ENCODE data around the gene LRRN2.

Gene LRRN2

DNA sequence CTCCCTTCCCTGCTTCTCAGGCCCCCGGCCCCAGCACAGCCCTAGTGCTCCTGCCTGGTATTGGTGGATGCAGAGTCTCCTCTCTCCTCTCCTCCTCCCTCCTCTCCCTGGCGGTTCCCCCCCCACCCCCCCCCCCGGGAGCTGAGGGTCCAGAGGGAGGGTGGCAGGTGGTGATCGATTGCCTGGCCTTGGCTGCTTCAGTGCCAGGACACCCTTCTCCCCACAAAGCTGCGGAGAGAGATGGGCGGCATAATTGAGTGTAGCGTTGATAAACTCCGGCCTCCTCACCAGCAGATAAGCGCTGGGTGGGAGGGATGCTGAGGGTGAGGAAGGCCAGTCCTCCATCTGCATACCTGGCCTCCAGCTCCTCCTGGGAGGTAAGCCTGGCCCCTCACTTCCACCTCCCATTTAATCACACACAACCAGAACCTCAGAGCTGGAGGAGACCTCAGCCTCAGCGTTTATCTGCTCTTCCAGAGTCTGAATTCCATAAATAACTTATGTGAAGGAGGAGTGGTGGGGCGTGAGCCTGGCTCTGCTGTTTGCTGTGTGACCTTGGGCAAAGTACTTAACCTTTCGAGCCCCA is 60.8 kb downstream of the LRRN2 start:
- no peak for DNase-seq

DNA sequence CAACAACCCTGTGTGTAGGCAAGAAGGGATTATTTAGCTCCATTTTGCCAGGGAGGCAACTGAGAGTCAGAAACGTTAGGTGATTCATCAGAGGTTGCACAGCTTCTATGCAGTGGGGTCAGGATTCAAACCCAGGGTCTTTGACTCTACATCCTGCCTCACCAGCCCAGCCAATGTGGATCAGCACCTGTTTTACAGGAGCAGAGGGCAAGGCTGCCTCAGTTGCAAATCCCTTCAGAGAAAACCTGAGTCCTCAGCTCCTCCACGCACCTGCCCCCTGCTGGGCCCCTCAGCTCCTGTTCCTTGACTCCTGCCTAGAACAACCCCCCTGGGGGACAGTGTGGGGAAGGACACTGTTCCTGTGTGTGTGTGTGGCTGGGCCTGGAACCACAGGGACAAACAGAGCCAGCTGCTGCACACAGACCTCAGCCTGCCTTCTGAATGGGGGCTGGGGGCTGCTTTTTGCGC is 61.6 kb downstream of the LRRN2 start:
- peak; percentile 20 for DNase-seq

DNA sequence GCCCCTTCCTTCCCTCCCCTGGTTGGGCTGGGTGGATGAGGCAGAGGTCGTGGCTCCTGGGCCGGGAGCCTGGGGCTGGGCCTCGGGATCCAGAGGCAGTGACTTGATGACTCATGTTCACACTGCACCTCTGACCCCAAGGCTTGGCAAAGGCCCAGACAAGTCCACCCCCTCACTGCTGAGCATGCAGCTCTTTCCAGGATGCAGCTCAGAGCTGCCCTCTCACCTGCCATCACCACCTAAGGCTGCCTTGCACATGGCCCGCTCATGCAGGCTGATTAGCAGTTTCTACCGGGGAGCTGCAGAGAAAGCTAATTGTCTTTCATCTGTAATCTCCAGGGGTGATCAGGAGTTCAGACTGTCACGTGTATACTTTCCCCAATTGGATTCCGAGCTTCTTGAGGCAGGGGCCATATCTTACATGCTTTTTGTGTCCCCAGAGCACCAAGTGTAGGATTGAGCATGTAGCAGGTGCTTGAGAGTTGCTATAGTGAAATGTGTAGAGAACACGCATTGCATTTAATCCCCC is 62.1 kb downstream of the LRRN2 start:
- DNase-seq, result peak; percentile 8

DNA sequence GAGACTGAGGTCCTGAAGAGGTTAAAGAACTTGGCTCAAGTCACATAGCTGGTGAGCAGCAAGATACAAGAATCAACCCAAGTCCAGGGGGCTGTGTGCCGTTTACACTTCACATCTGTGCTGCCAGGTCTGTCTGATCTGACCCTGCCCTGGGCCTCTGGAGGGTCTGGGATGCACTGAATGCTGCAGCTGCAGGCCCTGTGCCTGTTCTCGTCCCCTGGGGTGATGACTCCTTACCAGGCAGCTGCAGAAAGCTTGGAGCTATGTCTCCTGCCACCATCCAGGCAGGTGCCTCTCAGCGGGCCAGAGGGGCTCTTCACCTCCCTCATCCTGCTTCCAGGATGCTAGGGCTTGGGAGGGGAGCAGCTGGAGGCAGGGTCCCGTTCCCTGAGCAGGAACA is 63.5 kb downstream of the LRRN2 start:
- DNase-seq, result no peak

DNA sequence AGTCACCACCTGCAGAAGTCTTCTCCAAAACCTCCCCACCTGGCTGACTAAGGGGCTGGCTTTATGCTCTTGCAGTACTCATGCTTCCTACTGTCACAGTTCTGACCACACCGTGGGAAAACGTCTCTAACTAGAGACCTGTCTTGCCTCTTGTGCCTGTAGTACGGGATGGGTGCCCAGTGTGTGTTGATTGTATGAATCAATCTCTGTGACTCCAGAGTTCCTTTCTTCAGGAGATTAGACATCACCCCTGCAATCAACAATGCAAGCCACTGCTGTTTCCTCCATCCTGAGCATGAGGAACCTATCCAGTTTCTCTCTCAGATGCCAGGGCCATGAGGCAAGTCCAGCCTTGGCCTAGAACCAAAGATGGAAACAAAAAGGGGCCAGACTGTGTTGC is 64.1 kb downstream of the LRRN2 start:
- no peak for DNase-seq

DNA sequence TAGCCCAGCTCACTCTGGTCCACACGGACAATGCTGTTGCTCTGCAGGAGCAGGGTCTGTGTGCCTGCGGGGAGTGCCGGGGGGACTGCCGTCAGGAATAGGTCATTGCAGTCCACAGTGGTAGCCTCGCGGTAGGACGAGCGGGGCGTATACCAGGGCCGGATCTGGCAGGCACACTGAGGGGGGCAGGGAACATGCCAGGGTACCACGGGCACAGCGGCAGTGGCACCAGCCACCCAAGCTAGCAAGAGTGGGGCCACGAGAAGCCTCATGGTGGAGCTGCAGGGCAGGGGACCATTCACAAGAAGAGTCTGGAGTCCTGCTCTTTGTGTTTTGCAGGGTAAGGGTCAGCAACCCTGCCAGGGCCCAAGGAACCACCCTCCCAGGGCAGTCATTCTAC is 65.8 kb downstream of the LRRN2 start:
- peak; percentile 6 for DNase-seq

DNA sequence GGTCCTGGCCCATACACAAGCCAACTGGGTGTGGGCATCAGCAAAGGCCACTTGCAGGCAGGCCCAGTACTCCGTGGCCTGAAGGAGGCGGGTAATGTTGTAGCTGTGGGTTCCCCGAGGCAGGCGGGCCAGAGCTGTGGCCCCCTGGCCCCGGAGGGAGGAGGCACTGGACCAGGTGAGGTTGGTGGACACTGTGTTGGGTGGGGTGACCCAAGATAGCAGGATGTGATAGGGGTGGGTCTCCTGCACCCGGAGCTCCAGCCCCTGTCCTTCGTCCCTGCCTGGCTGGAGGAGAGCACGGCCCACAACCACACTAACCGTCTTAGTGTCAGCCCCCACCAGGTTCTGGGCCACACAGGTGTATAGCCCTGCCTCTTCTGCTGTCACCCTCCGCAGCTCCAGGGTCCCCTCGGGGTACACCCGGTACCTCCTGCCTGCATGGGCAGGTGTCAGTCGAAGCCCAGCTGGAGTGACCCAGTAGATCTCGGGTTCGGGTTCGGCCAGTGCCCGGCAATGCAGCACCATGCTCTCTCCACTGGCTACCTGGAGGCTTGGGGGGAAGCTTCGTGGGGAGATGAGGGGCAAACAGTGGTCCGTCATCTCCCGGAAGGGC is 67.3 kb downstream of the LRRN2 start:
- DNase-seq, result no peak

DNA sequence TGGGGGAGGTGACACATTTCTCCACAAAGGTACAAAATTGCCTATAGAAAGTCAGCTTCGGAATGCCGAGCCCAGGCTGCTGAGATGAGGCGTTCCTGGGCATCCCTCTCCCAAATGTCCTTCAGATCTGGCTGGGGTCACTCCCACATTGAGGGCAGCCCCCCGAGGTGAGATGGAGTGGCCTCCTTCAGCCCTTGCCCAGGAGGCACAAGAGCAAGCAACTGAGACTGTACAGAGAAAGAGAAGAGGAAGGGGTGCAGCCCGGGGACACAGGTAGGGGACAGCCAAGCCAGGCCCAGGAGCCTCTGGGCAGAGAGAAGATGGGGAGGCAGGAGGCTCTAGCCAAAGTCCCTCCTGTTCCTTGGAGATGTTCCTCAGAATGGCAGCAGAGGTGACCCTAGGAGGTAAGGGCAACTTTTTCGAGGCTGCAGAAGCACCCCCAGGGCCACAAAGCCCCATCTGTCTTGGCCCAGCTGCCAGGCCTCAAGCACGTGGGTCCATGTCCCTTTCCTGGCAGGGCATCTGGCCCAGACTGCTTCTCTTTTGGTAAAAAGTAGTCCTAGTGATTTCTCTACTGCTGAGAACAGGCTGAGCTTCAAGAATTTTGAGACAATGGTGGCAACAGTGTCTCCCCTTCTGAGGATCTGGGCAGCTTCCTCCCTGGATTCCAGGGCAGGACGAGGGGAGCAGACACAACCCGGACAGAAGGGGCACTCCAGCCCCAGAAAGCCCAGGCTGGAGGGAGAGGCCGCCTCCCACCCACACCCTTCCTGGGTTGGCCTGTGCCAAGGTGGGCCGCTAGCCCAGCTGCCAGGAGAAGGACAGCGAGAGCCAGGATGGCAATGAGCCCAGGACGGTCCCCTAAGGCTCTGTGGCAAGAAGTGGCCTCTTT is 68.0 kb downstream of the LRRN2 start:
- no peak for DNase-seq

DNA sequence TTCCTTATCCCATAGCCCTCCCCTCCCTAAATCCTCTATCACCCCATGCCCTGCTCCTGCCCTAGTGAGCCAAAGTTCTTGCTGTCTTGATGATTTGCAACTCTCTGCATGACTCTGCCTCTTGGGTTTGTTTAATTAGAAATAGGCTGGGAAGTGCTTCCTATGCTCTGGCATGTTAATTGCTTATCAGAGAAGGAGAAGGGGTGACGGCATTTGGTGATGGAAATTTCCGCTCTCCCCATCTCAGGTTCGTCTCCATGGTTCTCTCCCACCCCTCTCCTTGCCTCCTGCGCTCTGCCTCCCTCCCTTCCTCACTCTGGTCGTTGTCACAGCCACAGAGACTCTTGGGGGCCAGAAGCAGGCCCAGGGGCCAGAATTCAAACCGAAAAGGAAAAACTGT is 68.9 kb downstream of the LRRN2 start:
- no peak for DNase-seq

DNA sequence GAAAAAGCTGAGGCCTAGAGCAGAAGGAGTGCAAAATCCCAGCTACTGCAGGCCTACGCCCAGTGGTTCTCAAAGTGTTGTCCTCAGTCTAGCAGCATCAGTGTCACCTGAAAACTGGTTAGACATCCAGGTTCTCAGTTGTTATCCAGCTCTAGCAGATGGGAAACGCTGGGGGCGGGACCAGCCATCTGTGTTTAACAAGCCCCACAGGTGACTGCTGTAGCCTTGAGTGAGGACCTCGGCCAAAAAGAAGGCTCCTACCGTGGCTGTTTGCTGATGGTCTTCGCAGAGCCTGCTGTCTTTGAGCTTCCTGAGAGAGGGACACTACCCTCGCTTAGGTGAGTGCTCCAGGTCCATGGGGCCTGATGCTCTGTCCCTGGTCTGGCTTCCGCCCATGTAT is 69.7 kb downstream of the LRRN2 start:
- no peak for DNase-seq

DNA sequence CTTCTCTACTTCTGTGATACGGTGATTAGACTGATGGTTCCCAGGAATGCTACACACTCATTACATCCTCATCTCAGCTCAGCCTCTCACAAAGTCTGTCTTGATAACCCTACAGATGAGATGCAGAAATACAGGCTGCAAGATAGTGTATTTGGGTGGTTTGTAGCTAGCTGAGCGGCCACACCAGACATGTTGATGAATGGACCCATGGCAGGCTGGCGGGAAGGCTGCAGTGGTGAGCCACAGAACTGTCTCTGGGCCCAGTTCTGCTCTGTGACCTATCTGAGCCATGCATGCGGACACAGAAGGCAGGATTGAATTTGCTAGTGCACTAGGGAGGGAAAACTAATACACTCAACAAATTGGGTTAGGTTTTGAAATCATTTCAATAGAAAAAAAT is 71.9 kb downstream of the LRRN2 start:
- no peak for DNase-seq

DNA sequence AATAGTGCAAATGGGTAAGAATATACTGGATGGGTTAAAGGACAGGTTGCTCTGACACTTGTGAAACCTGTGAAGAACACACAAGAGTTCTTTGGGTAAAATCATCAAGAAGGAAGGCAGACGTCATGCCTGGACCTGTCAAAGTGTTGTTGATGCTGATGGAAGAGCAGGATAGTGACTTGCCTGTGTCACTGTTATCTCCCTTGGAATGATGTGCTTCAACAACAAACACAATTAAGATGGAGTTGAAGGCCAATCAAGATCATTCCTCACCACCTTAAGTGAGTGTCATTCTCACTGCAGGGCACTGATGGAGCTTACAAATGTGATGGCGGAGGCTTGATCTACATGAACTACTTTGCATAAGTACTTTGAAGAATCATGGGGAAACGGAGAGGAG is 73.2 kb downstream of the LRRN2 start:
- DNase-seq, result no peak

DNA sequence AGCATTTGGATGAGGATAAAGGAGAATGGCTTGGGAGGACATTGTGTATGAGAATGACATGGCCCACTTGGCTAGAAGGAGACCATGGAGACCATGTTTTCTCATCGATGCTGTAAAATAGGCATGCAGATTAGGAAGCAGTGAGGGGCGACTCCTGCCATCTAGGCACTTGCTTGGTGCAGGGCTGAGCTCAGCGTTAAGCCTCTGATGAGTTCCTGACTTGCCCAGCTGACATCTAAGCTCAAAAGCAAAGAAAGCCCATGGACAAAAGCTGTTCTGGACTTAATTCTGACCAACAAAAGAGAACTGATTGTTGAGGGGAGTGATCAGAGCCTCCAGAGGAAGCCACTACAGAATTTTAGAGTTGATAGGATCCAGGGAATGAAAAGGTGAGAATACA is 74.5 kb downstream of the LRRN2 start:
- no peak for DNase-seq

DNA sequence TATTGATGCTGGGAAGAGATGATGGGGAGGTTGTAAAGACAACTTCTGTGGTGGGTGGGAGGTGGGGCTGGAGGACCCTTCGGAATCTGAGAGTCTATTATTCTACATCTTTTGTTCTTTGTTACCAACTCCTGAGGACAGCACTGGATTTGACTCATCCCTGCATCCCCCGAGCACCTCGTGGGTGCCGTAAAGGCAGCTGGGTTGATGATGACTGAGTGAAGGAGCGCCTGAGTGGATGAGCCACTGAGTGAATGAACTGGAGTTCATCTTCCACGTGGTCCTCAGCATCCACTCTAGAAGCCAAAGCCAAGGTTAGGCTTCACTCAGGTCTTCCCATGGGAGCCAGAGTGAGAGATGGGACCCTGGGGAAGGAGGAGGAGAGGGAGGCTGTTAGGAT is 77.6 kb downstream of the LRRN2 start:
- no peak for DNase-seq

DNA sequence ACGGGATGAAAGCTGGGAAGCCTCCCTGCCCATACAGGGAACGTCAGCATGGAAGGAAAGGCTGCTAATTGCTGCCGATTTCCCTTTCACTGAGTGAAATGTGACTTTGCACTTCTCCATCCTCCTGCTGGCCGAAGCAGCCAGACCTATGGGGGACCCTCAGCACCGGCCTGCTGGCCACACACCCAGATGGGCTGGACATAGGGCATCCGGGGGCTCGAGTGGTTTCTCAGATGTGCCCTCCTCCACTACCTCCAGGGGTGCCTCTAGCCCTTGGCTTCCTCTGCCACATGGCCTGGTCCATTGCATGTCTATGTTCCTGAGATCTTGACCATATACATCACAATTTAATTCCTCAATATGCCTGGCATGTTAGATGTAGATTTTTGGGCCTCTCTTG is 79.7 kb downstream of the LRRN2 start:
- DNase-seq, result no peak

DNA sequence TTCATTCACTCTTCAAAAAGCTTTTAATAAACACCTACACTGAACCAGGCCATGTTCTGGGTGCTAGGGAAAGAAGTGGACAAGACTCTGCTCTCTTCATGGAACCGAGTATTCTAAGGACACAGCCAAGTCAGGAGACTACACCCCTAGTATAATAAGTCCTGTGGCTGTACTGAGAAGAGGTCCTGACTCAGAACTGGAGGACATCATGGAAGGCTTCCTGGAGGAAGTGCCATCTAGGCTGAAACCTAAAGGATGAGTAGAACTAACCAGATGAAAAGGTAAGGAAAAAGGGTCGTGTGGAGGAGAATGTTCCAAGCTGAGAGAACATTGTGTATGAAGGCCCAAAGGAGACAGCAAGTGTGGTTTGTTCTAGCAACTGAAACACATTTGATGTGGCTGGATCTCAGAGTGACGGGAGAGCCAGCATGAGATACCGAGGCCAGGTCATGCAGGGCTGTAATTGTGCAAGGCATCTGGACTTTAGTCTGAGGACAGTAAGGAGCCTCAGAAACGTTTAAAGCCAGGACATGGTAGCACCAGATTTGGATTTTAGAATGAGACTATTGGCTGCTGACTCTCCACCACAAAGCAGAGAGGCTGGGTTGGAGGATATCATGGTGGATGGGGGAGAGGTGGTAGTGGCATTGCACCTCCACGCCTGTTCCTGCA is 82.5 kb downstream of the LRRN2 start:
- DNase-seq, result no peak

DNA sequence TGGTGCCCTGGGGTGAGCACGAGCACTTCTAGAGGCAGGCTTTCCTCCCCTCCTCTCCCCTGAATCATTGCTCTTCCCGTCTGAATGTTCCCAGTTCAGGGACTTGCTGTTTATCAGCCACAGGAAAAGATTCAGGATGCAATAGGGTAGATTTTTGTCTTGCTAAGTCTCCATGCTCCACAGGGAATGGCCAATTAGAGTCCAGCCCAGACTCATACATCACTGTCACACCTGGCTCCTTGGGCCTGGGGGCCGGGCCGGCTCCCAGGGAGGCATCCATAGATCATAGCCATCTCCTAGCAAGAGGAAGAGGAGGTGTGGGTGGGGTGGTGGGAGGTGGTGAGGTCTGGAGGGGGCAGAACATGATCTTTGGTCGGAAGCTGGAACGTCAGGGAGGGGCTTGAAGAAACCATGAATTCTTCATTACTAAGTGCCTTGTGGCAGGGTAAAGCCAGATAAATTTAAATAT is 83.4 kb downstream of the LRRN2 start:
- DNase-seq, result no peak

DNA sequence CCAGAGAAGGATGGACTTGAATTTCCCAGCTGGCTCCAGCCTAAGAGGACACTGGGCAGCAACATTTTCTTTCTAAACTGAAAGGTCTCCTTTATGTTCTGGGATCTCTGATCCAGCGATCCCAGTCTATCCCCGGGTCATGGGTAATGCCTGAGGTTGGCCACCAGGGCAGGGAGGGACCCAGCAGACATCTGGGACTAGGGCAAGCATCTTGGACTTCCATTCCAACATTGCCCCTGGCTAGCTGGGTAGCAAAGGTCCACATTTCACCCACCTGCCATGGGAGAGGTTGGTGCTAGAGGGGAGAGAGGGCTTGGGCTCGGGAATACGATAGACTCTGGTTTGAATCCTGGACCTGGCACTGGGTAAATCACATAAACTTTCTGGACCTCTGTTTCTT is 84.6 kb downstream of the LRRN2 start:
- no peak for DNase-seq

DNA sequence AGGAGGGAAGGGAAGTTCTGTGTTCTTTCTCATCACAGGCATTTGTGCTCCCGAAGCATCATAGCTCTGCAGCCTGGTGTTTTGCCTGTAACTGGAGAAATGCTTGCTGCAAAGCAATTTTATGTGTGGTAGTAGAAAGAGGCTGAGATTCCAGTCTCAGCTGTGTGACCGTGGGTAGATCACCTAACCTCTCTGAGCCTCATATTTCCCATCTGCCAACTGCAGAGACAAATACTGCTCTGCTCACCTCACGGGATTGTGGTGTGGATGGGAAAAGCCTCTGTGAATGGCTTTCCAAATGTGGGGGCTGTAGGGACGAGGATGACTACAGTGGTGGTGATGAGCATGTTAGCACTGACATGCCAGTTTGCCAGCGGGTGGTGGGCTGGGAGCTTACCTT is 85.3 kb downstream of the LRRN2 start:
- no peak for DNase-seq

DNA sequence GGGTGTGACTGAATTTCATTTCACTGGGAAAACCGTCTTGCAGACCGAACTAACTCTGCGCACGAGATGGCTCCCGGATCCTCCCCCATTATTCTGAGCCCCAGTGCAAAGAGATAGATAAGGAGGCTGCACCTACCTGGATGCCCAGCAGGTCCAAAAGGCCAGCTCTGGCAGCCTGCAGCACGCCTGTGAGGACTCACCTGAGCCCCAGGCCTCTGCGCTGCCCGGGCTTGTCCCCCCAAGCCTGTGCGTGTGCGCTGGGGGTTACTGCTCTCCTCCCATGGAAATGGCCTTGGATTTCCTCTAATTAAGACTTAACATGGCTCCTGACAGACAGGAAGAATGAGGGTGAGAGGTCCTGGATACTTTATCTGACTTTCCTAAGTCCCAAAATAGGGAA is 85.9 kb downstream of the LRRN2 start:
- DNase-seq, result no peak

DNA sequence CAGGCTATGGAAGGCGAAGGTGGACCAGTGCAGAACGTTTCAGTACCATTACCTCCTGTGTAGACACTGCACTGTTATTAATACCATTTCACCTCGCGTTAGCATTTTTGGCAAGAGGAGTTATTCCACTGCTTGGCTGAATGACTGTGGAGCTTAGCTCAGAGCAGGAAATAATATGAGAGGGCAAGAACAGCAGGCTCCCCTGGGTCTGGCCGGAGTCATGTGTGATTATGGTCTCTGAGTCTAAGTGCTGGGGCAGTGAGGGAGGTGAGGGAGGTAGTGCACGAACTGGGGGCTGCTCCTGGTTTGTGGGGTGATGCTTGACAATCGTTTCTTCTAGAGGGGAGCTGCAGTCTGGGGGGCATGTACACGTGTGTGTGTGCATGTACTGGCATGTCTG is 86.4 kb downstream of the LRRN2 start:
- DNase-seq, result no peak

DNA sequence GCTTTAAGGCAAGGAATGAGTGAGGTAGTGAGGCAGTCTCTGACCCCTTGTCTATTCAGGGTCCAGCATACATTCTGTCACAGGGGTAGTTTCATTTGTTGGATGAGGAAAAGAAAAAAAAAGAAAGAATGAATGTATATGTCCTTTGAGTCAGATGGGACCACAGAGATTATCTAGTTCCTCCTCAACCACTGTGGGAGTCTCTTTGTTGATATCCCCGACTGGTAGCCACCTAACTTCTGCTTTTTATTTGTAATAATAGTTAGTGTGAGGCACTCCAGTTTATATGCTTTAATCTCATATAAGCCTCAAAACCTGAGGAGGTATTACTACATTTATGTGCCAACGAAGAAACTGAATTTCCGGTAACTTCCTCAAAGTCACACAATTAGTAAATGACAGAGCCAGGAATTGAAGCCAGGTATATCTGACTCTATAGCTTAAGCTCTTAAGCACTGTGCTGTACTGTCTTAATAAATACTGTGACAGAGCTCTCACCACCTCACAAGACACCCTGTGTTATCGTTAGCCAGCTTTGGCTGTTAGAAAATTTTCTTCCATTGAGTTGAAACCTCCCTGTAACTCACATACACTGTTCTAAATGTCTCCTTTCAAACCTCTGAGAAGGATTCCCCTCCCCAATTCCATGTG is 87.1 kb downstream of the LRRN2 start:
- DNase-seq, result peak; percentile 26
